Activated B cell treated with CpG ODN at 0.5 μM for 24 hours (primary cell): Measurements from ENCODE around the gene SHKBP1. TPM values are rescaled to one million over a fixed set of nuclear protein-coding genes. Genes with fewer than 3 reads are reported as not detected.

Experiments used
- ATAC-seq: fragments of 200-7000 bp; cut with Tn5 transposase; one replicate; pipeline ENCODE4 v1.10.0; 2021; ENCODE audit warnings: low read depth, mild to moderate bottlenecking, moderate library complexity
- CTCF ChIA-PET: fragments of 350-600 bp; sonication (Branson Sonifier 250); formaldehyde crosslinking; loops from one replicate; lab custom pipeline; 2021; ENCODE audit warnings: antibody characterized with exemption; lab: Charles Lee
- POLR2A ChIA-PET: fragments of 350-600 bp; sonication (Branson Sonifier 250); formaldehyde crosslinking; loops from one replicate; lab custom pipeline; 2021; ENCODE audit warnings: antibody characterized with exemption; lab: Charles Lee
- DNase-seq: peaks from one replicate; pipeline ENCODE4 v3.0.0; 2022
- H3K27ac Mint-ChIP-seq: one replicate; pipeline ENCODE4 v1.8.0; 2020; ENCODE audit warnings: mixed read lengths
- H3K27me3 Mint-ChIP-seq: one replicate; pipeline ENCODE4 v1.8.0; 2021; ENCODE audit warnings: mixed read lengths
- H3K36me3 Mint-ChIP-seq: one replicate; pipeline ENCODE4 v1.8.0; 2021; ENCODE audit warnings: low read depth, mixed read lengths
- H3K4me1 Mint-ChIP-seq: one replicate; pipeline ENCODE4 v1.8.0; 2021; ENCODE audit warnings: mixed read lengths
- H3K4me3 Mint-ChIP-seq: one replicate; pipeline ENCODE4 v1.8.0; 2020; ENCODE audit warnings: mild to moderate bottlenecking, mixed read lengths
- H3K9me3 Mint-ChIP-seq: one replicate; pipeline ENCODE4 v1.8.0; 2020; ENCODE audit warnings: mixed read lengths
- intact Hi-C: fragments of 100-400 bp; cut with micrococcal nuclease; formaldehyde crosslinking; loops from one replicate; pipeline ENCODE4 v1.15.1; 2024
- total RNA-seq: library from RNA; stranded (reverse); gene quantifications from 2 replicates; pipeline ENCODE4 v1.2.3, GENCODE V29; 2022
- TF ChIP-seq, protein P1 (sequence below): fragments of 200-600 bp; IDR thresholded peaks from one replicate; pipeline ENCODE4 v1.8.0; 2022; ENCODE audit warnings: antibody characterized with exemption, mild to moderate bottlenecking

SHKBP1 gene
- total RNA-seq, 1 donor from 2014 or later, result 213 TPM

DNA sequence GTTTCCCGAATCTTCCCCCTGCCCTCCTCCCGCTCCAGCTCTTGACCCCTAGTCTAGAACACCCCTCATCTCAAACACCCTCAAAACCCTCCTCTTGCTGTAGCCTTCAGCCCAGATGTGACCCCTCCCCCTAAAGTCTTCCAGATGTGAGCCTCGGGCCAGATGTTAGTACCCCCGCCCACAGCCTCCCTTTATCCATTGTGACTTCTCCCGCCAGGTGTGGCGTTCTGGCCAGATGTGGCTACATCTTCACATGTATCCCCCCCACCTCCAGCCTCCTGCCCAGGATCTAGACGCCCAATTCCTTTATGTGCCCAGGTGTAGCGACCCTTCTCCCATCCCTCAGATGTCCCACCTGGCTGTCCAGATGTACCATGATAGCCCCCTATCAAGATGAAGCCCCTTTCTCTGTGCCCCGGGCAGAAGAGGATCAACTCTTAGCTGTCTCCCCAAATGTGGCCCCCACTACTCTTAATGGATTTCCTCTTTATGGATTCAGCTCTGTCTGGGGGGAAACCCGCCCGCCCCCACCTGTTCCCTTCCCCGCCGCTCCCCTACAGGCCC lies 24.0 kb downstream of the SHKBP1 start:
- no peaks in the 10 kb centered on the region for H3K9me3 Mint-ChIP-seq
- no peaks in the 10 kb centered on the region for H3K36me3 Mint-ChIP-seq
- H3K27ac Mint-ChIP-seq, result no peak overlapping the region
- peaks cover 67% of the 10 kb centered on the region for H3K4me1 Mint-ChIP-seq
- TF ChIP-seq, protein P1, sequence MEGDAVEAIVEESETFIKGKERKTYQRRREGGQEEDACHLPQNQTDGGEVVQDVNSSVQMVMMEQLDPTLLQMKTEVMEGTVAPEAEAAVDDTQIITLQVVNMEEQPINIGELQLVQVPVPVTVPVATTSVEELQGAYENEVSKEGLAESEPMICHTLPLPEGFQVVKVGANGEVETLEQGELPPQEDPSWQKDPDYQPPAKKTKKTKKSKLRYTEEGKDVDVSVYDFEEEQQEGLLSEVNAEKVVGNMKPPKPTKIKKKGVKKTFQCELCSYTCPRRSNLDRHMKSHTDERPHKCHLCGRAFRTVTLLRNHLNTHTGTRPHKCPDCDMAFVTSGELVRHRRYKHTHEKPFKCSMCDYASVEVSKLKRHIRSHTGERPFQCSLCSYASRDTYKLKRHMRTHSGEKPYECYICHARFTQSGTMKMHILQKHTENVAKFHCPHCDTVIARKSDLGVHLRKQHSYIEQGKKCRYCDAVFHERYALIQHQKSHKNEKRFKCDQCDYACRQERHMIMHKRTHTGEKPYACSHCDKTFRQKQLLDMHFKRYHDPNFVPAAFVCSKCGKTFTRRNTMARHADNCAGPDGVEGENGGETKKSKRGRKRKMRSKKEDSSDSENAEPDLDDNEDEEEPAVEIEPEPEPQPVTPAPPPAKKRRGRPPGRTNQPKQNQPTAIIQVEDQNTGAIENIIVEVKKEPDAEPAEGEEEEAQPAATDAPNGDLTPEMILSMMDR, result no peak
- DNase-seq, result no peak
- intact Hi-C loops, result loop anchor here (2.0 to 10.0 kb wide), 3 partner anchors 34 to 1096 kb away; partner anchors contain the start of gene SERTAD3
- H3K27me3 Mint-ChIP-seq, result peaks cover 32% of the 10 kb centered on the region
- CTCF ChIA-PET, result interaction anchor here (0.9 to 4.3 kb wide), 7 partner anchors 9 to 295 kb away, joined by 3 to 21 read pairs (median 8); no protein-coding TSS in a partner anchor
- ATAC-seq, result no peak
- peak overlapping the region; percentile 66 for H3K4me3 Mint-ChIP-seq
- POLR2A ChIA-PET, result interaction anchor here (0.6 to 3.9 kb wide), 6 partner anchors 9 to 457 kb away, joined by 3 to 25 read pairs (median 4); no protein-coding TSS in a partner anchor

DNA sequence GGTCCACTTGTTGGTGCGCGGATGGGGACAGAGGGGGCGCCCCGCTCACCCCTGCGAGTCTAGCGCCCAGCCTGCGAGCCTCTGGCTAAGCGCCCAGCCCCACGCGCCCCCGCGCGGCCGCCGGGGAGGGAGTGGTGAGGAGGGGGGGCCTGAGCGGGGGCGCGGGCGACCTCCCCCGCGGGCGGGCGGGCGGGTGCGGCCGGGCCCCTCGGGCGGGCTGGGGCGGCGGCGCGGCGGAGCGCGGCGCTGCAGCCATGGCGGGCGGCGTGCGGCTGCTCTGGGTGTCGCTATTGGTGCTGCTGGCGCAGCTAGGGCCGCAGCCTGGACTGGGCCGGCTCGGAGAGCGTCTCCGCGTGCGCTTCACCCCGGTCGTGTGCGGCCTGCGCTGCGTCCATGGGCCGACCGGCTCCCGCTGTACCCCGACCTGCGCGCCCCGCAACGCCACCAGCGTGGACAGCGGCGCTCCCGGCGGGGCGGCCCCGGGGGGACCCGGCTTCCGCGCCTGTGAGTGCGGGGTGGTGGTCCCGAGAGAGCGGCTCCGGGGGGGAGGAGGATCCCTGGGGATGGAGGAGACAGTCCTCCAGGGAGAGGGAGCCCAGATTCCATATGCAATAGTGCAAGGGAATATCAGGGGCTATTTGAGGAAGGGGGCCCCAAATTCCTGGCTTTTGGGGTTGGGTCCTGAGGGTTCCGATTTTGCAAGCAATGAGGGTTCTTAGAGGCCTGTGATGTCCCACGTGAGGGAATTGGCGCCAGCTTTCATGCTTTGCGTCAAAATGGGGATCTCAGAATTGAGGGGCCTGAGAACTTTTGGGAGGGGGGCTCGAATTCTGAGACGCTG lies 24.7 kb downstream of the SHKBP1 start, which contains the start of gene LTBP4:
LTBP4 (plus strand) TSS at position 236 of the 841 bp plus-strand sequence; CDS start at position 255, 19 bp downstream.
- peaks cover 71% of the 10 kb centered on the region for H3K4me1 Mint-ChIP-seq
- peak within 1 kb of the TSS; percentile 66 for H3K4me3 Mint-ChIP-seq
- no peaks in the 10 kb centered on the region for H3K36me3 Mint-ChIP-seq
- POLR2A ChIA-PET, result interaction anchor here (1.1 to 3.9 kb wide), 2 partner anchors 8 to 31 kb away, joined by 3 to 25 read pairs; no protein-coding TSS in a partner anchor
- DNase-seq (peak; percentile 38), ATAC-seq (no peak)
- CTCF ChIA-PET, result interaction anchor here (1.0 to 4.3 kb wide), 4 partner anchors 31 to 295 kb away, joined by 3 to 21 read pairs (median 18); no protein-coding TSS in a partner anchor
- H3K27me3 Mint-ChIP-seq, result peaks cover 31% of the 10 kb centered on the region
- TF ChIP-seq, protein P1, result no peak
- H3K27ac Mint-ChIP-seq, result no peak within 1 kb of the TSS
- intact Hi-C loops, result loop anchor here (2.0 to 10.0 kb wide), 3 partner anchors 33 to 1097 kb away; partner anchors contain the start of gene SERTAD3
- H3K9me3 Mint-ChIP-seq, result no peaks in the 10 kb centered on the region

DNA sequence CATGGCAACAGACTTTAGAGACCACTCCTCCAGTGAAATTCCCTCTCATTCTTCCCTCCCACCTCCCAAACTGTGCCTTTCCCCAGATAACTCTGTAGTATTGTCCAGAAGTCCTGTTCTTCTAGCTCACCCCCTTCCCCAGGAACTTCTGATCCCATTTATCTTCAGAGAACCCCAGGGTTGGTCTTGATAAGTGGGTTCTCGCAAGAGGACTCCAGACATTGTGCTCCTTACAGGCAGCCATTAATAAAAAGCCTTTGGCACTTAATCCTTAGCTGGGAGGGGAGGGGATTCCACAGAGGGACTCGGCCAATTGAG lies 26.4 kb downstream of the SHKBP1 start:
- H3K9me3 Mint-ChIP-seq, result no peaks in the 10 kb centered on the region
- DNase-seq (no peak), ATAC-seq (no peak)
- CTCF ChIA-PET, result interaction anchor here (0.6 to 5.0 kb wide), 10 partner anchors 10 to 302 kb away, joined by 3 to 45 read pairs (median 5); no protein-coding TSS in a partner anchor
- POLR2A ChIA-PET, result interaction anchor here (0.6 to 4.0 kb wide), 8 partner anchors 9 to 1784 kb away, joined by 3 to 42 read pairs (median 6); partner anchors contain the start of gene RAB4B
- TF ChIP-seq, protein P1, result no peak
- no peaks in the 10 kb centered on the region for H3K36me3 Mint-ChIP-seq
- no peak overlapping the region for H3K27ac Mint-ChIP-seq
- H3K4me1 Mint-ChIP-seq, result peaks cover 72% of the 10 kb centered on the region
- no peak overlapping the region for H3K4me3 Mint-ChIP-seq
- intact Hi-C loops, result loop anchor here (5.0 to 10.0 kb wide), 2 partner anchors 161 to 1098 kb away; partner anchors contain the start of gene SERTAD3
- peaks cover 25% of the 10 kb centered on the region for H3K27me3 Mint-ChIP-seq

DNA sequence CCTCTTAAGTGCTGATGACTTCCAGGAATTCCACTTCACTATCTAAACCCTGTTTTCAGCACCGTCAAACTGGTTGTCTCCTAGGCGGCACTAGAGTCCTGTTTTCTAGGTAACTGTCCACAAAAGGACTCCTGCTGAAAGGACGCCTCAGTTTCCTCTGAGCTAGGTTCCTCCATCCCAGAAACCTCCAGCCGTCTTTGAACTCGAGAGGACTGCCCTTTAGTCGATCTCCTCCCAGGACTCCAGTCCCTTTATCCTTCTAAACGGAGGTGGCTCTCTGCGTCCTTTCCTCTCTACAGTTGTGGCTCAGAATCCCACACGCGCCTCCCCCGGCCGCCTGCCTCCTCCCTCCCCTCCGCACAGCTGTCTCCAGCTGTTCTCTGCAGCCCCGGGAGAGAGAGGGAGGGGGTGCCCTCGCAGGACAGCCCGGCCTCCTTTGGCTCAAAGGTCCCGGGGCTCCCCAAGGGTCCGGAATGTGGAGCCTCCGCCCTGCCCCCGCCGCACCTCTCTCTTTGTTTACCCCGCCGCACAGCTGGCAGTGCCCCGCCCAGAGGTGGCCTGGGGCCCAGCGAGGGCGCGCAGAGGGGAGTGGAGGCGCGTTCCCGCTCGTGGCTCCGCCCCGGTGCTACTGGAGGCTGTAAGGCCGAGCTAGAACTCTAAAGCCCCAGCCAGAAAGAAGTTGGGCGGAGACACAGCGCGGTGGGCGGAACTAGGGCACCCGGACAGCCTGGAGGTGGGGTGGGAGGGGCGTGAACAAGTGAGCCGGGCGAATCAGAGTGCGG lies 26.9 kb downstream of the SHKBP1 start:
- intact Hi-C loops, result loop anchor here (2.0 to 10.0 kb wide), 3 partner anchors 161 to 1099 kb away; partner anchors contain the start of gene SERTAD3

More for the DNA sequence above, 26.9 kb downstream of the SHKBP1 start:
- TF ChIP-seq, protein P1, result no peak
- Mint-ChIP-seq H3K4me1 (peaks cover 69% of the 10 kb centered on the region), H3K4me3 (peak overlapping the region; percentile 85), H3K27ac (peak overlapping the region; percentile 77), H3K36me3 (no peaks in the 10 kb centered on the region), H3K9me3 (no peaks in the 10 kb centered on the region), H3K27me3 (peaks cover 21% of the 10 kb centered on the region)
- peak; percentile 90 for DNase-seq
- peak; percentile 72 for ATAC-seq
- CTCF ChIA-PET, result interaction anchor here (0.6 to 5.0 kb wide), 13 partner anchors 10 to 957 kb away, joined by 3 to 45 read pairs (median 4); no protein-coding TSS in a partner anchor
- POLR2A ChIA-PET, result interaction anchor here (0.6 to 4.0 kb wide), 17 partner anchors 9 to 1783 kb away, joined by 3 to 42 read pairs (median 3); partner anchors contain the start of genes ACTMAP, BLVRB, C19orf47 and EGLN2
